HG02884 (cell line): ENCODE data around the gene KMT5C.

Experiments used
- ATAC-seq: cut with Tn5 transposase; IDR thresholded peaks from one replicate; pipeline ENCODE4 v1.9.1; 2021; ENCODE audit warnings: mild to moderate bottlenecking, moderate library complexity; ENCODE audit not compliant: unreplicated experiment

KMT5C gene

DNA sequence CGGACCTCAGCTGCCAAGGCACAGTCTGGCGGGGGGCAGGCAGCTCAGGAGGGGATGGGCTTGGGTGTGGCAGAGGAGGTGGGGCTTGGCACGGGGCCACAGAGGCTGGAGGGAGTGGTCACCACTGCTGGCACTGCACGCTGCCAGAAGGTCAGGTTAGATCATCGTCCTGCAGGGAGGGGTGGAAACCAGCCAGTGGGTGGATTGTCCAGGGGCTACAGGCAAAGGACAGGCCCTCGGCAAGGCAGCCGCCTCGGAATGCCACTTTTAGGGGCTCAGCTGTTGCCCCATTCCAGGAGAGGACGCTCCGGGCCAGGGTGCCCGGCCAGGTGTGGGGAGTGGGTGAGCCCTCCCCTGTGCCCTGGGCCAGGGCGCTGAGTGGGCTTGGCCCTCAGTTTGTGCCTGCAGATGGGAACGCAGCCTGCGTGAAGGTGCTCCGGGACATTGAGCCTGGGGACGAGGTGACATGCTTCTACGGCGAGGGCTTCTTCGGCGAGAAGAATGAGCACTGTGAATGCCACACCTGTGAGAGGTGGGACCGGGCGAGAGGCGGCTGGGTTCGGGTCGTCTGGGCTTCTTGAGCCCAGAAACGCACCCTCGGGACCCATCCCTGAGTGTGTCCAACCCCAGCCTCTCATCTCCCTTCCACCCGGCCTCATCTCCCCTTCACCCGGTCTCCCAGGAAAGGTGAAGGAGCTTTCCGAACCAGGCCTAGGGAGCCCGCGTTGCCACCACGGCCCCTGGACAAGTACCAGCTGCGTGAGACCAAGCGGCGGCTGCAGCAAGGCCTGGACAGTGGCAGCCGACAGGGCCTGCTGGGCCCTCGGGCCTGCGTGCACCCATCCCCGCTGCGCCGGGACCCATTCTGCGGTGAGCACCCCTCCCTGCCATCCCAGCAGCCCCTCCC, 6.4 kb downstream of the KMT5C start:
- ATAC-seq, result no peak

DNA sequence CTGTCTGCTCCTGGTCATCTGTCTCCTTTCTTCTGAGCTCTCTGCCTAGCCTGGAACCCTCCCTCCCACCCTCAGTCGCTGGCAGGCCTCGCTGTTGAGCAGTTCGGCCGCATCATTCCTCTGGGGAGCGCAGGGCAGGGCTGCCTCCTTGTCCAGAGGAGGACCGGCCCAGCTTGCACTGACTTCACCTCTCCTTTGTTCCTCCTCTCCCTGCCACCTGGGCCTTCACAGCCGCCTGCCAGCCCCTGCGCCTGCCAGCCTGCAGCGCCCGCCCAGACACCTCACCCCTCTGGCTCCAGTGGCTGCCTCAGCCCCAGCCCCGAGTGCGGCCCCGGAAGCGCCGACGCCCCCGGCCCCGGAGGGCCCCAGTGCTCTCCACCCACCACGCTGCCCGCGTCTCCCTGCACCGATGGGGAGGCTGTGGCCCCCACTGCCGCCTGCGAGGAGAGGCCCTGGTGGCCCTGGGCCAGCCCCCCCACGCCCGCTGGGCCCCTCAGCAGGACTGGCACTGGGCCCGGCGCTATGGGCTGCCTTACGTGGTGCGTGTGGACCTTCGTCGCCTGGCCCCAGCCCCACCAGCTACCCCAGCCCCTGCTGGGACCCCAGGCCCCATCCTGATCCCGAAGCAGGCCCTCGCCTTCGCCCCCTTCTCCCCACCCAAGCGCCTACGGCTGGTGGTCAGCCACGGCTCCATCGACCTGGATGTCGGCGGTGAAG, 7.2 kb downstream of the KMT5C start:
- no peak for ATAC-seq

DNA sequence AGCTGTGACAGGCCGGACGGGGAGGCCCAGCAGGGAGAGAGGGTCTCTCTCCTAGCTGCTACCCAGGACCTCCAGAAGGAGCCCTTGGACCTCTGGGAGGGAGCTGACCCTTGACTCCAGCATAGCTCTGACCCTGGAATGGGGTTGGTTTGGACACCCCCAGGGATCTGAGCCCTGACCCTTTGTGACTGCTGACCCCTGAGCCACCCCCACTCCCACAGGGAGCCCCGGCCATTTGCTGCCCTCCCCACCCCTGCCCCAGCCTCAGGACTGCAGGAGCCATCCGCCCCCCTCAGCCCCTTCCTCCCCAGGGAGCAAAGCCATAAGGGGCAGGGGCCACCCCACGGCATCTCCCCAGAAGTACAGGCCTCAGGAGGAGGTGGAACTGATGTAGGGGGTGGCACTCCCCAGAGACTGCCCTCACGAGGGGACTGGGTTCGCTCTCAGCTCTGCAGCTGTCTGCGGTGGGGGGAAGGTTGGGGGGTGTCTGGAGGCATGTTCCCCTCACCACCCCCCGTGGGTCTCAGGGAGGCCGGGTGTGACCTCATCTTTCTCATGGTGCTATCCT, 7.8 kb downstream of the KMT5C start:
- ATAC-seq, result no peak

- no peak for ATAC-seq
These were observed 8.8 kb downstream of the KMT5C start for GRCh38 chr19:55348317-55349034.

GRCh38 chr19:55350620-55351315, 11.1 kb downstream of the KMT5C start:
- ATAC-seq, result no peak

DNA sequence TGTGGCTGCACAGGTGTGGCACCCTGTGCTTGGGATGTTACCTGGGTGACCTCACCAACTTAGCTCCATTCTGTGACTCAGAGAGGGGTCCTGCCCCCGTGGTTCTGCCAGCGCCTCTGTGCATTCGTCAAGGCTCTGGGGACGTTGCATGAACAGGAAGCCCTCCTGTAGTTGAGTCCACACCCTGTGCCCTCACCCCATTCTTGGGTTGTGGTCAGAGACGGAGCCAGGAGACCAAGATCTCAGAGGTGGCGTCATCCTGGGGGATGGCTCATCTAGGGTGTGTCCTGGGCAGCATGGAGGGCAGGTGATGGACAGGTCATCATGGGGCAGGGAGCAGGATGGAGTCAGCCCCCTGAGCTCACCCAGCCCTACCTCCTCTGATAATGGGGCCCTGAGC, 12.4 kb downstream of the KMT5C start:
- no peak for ATAC-seq

DNA sequence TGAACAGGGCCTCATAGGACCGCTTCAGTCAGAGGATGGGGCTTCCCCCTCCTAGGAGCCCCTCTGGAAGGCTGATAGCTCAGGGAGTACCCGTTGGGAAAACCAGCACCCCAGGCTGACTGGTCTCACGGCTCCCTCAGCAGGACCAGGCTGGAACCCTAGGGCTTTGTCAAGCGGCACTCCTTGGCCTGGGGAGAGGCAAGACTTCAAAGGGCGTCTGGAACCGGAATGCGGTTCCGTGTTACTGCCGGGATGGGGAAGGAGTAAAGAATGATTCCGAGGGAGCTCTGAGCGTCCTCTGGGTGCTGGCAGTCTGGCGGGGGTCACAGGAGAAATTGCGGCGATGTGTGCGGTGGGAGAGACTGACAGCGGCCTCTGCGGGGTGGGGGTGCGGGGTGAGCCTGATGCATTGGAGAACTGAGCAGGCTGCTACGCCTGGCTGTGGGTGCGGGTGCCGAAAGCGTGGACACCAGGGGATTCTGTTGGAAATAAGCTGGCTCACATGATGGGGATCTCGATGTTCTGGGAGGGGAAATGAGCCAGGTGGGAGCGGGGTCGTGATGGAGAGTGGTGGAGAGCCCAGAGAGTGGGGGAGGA, 13.0 kb downstream of the KMT5C start:
- no peak for ATAC-seq

DNA sequence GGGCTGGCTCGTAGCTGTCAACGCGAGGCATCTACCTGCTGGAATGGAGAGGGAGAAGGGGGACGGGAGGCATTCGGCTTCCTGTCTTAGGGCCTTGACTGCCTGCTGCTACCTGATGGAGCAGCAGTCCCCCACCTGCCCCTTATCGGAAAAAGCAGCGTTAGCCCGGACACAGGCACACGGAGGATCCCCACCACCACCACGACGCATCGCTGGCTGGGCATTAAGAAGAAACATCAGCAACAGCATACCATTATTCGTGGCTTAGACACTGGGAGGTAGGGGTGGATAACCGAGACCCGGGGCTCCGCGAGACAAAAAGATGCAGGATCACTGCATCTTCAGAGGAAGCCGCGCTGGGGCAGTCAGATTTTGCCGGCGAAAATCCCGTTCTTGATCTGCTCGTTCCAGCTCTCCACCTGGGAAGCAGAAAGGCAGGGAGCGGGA, 13.7 kb downstream of the KMT5C start:
- no peak for ATAC-seq

DNA sequence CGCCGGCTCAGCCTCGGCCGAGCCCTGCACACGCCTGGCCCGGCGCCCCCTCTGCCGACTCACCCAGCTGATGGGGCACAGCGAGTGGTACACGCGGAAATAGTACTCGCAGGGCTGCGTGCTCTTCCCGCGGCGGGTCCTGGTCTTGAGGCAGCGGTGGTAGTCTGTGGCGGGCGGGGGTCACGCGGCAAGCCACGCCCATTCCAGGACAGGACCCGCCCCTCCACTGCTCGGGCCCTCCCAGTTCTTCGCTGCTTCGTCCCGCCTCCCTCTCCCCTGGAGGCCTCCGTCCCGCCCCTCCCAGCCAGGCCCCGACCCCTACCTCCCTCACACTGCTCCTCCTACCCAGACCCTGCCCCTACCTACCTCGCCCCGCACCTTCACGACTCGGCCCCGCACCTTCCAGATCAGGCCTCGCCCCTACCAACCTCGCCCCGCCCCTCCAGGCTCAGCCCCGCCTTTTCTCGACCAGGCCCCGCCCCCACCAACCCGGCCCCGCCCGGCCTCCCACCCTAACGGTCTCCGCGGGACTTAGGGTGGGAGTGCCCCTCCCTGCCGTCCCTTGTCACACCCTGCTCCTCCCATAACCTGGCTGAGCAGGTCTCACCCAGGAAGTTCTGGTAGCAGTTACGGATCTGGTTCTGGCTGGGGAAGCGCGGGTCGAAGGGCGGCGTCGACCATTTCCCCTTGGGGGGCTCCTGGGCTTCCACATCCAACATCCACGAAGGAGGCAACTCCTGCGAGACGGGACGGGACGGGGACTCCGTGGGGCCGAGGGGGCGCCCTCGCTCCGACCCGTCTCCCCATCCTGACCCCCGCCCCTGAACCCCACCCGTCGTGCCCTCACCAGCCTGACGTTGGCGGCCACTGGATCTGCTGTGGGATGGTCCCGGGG, 14.4 kb downstream of the KMT5C start:
- no peak for ATAC-seq

- ATAC-seq, result no peak
These were observed 15.1 kb downstream of the KMT5C start, which contains the start of gene COX6B2 for GRCh38 chr19:55354698-55355212. COX6B2 (minus strand) TSS chr19:55354719; CDS start chr19:55354521, 198 bp downstream.

DNA sequence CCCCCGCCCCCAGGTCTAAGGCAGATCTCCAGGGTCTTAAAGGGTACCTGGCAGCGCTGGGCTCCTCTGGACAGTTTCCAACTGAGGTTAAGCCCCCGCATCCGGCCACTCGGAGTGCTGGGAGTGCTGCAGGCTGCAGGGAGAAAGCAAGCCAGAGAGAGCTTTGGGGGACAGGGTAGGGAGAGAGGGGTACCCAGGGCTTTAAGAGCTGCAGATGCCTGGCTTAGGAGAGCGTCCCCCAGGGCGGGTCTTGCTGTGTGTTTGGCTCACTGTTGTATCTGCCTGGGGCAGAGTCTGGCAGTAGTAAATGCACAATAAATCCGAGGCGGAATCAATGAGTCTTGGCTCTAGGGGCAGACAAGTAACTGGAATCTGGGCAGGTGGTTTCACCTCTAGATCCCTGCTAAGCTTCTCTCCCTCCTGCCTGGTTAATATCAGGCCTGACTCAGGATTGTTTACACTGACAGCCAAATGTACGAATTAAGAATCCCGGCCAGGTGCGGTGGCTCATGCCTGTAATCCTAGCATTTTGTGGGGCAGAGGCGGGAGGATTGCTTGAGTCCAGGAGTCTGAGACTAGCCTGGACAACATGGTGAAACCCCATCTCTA, 15.6 kb downstream of the KMT5C start:
- ATAC-seq, result no peak

GRCh38 chr19:55358493-55358892, 18.8 kb downstream of the KMT5C start:
- ATAC-seq, result no peak

DNA sequence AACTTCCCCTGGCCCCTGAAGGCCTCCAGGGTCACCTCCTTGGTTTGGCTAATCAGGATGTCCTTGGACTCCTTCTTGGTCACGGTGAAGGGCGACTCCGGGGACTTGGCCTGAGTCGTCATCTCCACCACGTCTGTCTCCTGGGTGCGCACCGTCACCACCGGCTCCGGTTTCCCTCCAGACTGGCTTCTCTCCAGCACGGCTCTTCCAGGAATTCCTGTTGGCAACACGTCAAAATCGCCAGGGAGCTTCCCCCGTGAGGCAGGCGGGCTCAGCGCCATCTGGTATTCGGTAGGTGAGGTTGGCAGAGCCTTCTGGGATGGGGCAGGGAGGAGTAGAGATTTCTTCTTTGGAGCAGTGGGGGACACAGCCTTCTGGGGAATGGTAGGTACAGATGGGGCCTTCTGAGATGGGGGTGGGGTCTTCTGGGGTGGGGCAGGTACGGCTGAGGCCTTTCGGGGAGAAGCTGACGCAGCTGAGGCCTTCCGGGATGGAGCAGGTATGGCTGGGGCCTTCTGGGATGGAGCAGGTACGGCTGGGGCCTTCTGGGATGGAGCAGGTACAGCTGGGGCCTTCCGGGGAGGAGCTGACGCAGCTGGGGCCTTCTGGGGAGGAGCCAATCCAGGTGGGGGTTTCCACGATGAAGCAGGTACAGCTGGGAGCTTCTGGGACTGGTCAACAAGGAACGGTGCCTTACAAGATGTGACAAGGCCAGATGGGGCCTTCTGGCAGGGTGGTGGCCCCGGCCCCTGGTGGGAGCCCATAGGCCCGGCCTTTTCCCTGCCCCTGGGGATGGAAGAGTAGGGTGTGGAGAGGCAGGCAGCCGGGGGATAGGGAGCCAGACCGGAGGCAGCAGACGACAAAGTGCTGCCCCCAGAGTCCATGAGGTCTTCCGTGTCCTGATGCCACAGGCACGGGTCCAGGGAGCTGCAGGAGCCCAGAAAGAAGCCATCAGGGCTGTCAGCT, 19.6 kb downstream of the KMT5C start:
- ATAC-seq, result no peak

- ATAC-seq, result no peak
These were observed 21.2 kb downstream of the KMT5C start for GRCh38 chr19:55360902-55361301.

GRCh38 chr19:55362174-55362989, 22.7 kb downstream of the KMT5C start:
- no peak for ATAC-seq

DNA sequence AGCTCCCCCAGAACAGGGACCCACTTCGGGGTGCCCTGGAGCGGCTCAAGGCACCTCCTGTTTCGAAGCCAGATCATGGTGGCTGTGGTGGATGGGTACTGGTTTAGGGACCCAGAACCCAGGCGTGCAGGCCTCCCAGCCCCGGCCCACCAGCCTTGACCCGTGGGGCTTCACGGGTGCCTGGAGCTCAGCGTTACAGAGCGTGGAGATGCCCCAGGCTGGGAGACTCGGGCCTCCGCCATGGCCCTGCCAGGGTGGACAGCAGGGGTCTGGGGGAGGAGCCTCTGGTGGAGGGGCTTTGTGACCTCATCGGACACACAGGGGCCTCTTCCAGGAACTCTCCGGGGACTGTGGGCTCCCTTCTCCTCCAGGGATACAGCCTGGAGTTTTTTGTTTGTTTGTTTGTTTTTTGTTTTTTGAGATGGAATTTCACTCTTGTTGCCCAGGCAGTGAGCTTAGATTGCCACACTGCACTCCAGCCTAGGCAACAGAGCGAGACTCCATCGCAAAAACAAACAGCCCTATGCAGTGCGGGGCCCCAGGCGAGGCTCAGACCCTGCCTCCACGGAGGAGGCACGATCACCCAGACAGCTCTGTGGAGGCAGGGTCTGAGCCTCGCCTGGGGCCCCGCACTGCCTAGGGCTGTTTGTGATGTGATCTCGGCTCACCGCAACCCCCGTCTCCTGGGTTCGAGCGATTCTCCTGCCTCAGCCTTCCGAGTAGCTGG, 23.5 kb downstream of the KMT5C start, which contains the start of gene GARIN5B:
TSS of gene GARIN5B (minus strand) at position 271 of the 727 bp plus-strand sequence. CDS start at position 77, 194 bp downstream.
- ATAC-seq, result no peak
